Brain microvascular endothelial cell (primary cell): Measurements from ENCODE around the gene TSPAN15.

Experiments
- DNase-seq: peaks from one replicate; pipeline ENCODE4 v3.0.0-alpha.2; 2020
- H3K27ac ChIP-seq: fragments of 250-450 bp; sonication (Bioruptor Pico); 2 replicates; pipeline ENCODE4 v1.5.1; 2020; ENCODE audit warnings: mild to moderate bottlenecking, moderate library complexity
- H3K27me3 ChIP-seq: fragments of 250-450 bp; sonication (Bioruptor Pico); replicated peaks from 2 replicates; pipeline ENCODE4 v1.5.1; 2020; ENCODE audit warnings: mild to moderate bottlenecking
- H3K36me3 ChIP-seq: fragments of 250-450 bp; sonication (Bioruptor Pico); replicated peaks from 2 replicates; pipeline ENCODE4 v1.5.1; 2020; ENCODE audit warnings: mild to moderate bottlenecking
- H3K4me3 ChIP-seq: 2 replicates; pipeline ENCODE4 v1.5.1; 2011; ENCODE audit warnings: low read depth, mild to moderate bottlenecking, control low read depth, low read length, moderate library complexity
- CTCF ChIP-seq: IDR thresholded peaks from 2 replicates; pipeline ENCODE4 v1.5.1; 2011; ENCODE audit warnings: low read depth, mild to moderate bottlenecking, moderate library complexity, low read length, control low read depth, inconsistent platforms; ENCODE audit errors: missing control alignments
- in situ Hi-C: cut with HindIII; loops from 2 replicates; pipeline ENCODE4 v1.10.0; 2017; ENCODE audit warnings: low sequenced_read_pairs, low pct_ligation_motif_present

The TSPAN15 gene

GRCh38 chr10:69414036-69415018, 36.9 kb upstream of the TSPAN15 start:
- Histone ChIP-seq H3K36me3 (no peaks in the 10 kb centered on the region), H3K4me3 (no peak overlapping the region), H3K27ac (no peak overlapping the region), H3K27me3 (no peaks in the 10 kb centered on the region)
- no peak for DNase-seq
- in situ Hi-C loops: no loop called here
- no peak for TF ChIP-seq CTCF

GRCh38 chr10:69415049-69415448, 36.2 kb upstream of the TSPAN15 start:
- in situ Hi-C loops: no loop called here
- no peak for DNase-seq
- Histone ChIP-seq H3K27ac (no peak overlapping the region), H3K4me3 (no peak overlapping the region), H3K27me3 (no peaks in the 10 kb centered on the region), H3K36me3 (no peaks in the 10 kb centered on the region)
- TF ChIP-seq CTCF: no peak

GRCh38 chr10:69415951-69416350, 35.3 kb upstream of the TSPAN15 start:
- Histone ChIP-seq H3K36me3 (no peaks in the 10 kb centered on the region), H3K27me3 (no peaks in the 10 kb centered on the region), H3K27ac (no peak overlapping the region), H3K4me3 (no peak overlapping the region)
- no peak for DNase-seq
- in situ Hi-C loops: no loop called here
- TF ChIP-seq CTCF: no peak

- in situ Hi-C loops: no loop called here
- TF ChIP-seq CTCF: no peak
- no peak within 1 kb of the TSS for H3K27ac ChIP-seq
- H3K27me3 ChIP-seq: no peaks in the 10 kb centered on the region
- H3K36me3 ChIP-seq: no peaks in the 10 kb centered on the region
- DNase-seq: no peak
- no peak within 1 kb of the TSS for H3K4me3 ChIP-seq
Observed at GRCh38 chr10:69416695-69417094, 34.6 kb upstream of the TSPAN15 start, which contains the start of gene TACR2. TSS of gene TACR2 (minus strand) at chr10:69416918. CDS start at chr10:69416323, 595 bp downstream.

- Histone ChIP-seq H3K27me3 (no peaks in the 10 kb centered on the region), H3K36me3 (no peaks in the 10 kb centered on the region), H3K27ac (no peak overlapping the region), H3K4me3 (no peak overlapping the region)
- in situ Hi-C loops: no loop called here
- no peak for DNase-seq
- no peak for TF ChIP-seq CTCF
Observed at GRCh38 chr10:69417542-69417941, 33.7 kb upstream of the TSPAN15 start.
